Keratinocyte (primary cell): Measurements from ENCODE around the gene CLCN4. TPM values are rescaled to one million over a fixed set of nuclear protein-coding genes. Genes with fewer than 3 reads are reported as not detected.

Source experiments
- DNase-seq: peaks from one replicate; pipeline ENCODE4 v3.0.0-alpha.2; 2011; ENCODE audit warnings: low read depth, missing footprints, low spot score
- FAIRE-seq: peaks from 2 replicates; lab custom pipeline; 2011; peaks lifted over from hg19 to GRCh38; lab: Jason Lieb, UNC
- H2AFZ ChIP-seq: 2 replicates; pipeline ENCODE4 v1.6.0; 2012; ENCODE audit warnings: low read length, control low read depth, inconsistent platforms; ENCODE audit not compliant: control insufficient read depth
- H3K27ac ChIP-seq: 2 replicates; pipeline ENCODE4 v1.5.1; 2011; ENCODE audit warnings: low read length; ENCODE audit not compliant: control insufficient read depth, insufficient read depth
- H3K27me3 ChIP-seq: 3 replicates; pipeline ENCODE4 v1.6.0; 2011; ENCODE audit warnings: low read length; ENCODE audit not compliant: control insufficient read depth, insufficient read depth; ENCODE audit errors: extremely low read depth
- H3K36me3 ChIP-seq, 2 experiments: 2 replicates in 1 of 2; 3 replicates in 1 of 2; pipeline ENCODE4 v1.5.1; 2011; ENCODE audit warnings: low read length in 2 of 2, mild to moderate bottlenecking in 1 of 2; ENCODE audit not compliant: control insufficient read depth in 2 of 2, insufficient read depth in 2 of 2; ENCODE audit errors: extremely low read depth in 1 of 2
- H3K4me1 ChIP-seq: 3 replicates; pipeline ENCODE4 v1.5.1; 2011; ENCODE audit warnings: low read length; ENCODE audit not compliant: control insufficient read depth, insufficient read depth; ENCODE audit errors: extremely low read depth
- H3K4me2 ChIP-seq: 3 replicates; pipeline ENCODE4 v1.6.0; 2011; ENCODE audit warnings: low read depth, low read length; ENCODE audit not compliant: control insufficient read depth, insufficient read depth; ENCODE audit errors: extremely low read depth
- H3K4me3 ChIP-seq, 3 experiments: fragments of 200-600 bp in 1 of 3; sonication (generic) in 1 of 3; 2 replicates in 2 of 3; 3 replicates in 1 of 3; pipeline ENCODE4 v1.5.1; 2011 to 2016; ENCODE audit warnings: low read length in 3 of 3, mild to moderate bottlenecking in 3 of 3, control low read depth in 2 of 3, inconsistent platforms in 1 of 3, low read depth in 1 of 3, mixed read lengths in 1 of 3, mixed run types in 1 of 3, moderate library complexity in 1 of 3; ENCODE audit not compliant: control insufficient read depth in 2 of 3, insufficient read depth in 2 of 3; ENCODE audit errors: extremely low read depth in 1 of 3
- H3K79me2 ChIP-seq: 2 replicates; pipeline ENCODE4 v1.6.0; 2012; ENCODE audit warnings: low read length; ENCODE audit not compliant: control insufficient read depth, insufficient read depth
- H3K9ac ChIP-seq: 3 replicates; pipeline ENCODE4 v1.6.0; 2011; ENCODE audit warnings: low read length; ENCODE audit not compliant: control insufficient read depth, insufficient read depth; ENCODE audit errors: extremely low read depth
- H3K9me1 ChIP-seq: 3 replicates; pipeline ENCODE4 v1.6.0; 2011; ENCODE audit warnings: low read length; ENCODE audit not compliant: control insufficient read depth, insufficient read depth; ENCODE audit errors: extremely low read depth
- H3K9me3 ChIP-seq: 2 replicates; pipeline ENCODE4 v1.5.1; 2012; ENCODE audit warnings: low read depth, low read length; ENCODE audit not compliant: control insufficient read depth
- H4K20me1 ChIP-seq: 3 replicates; pipeline ENCODE4 v1.6.0; 2011; ENCODE audit warnings: low read length; ENCODE audit not compliant: control insufficient read depth, insufficient read depth; ENCODE audit errors: extremely low read depth
- CTCF ChIP-seq, 3 experiments: IDR thresholded peaks in 1 of 3; conservative IDR thresholded peaks in 1 of 3; optimal IDR thresholded peaks in 1 of 3; 2 replicates in 2 of 3; 3 replicates in 1 of 3; pipeline versions ENCODE3 to v1.5.1; 2011; ENCODE audit warnings: low read length in 3 of 3, mild to moderate bottlenecking in 3 of 3, moderate library complexity in 2 of 3, control low read depth in 1 of 3, inconsistent platforms in 1 of 3; ENCODE audit not compliant: insufficient read depth in 2 of 3; ENCODE audit errors: extremely low read depth in 1 of 3
- EZH2 ChIP-seq: IDR thresholded peaks from one replicate; pipeline ENCODE4 v1.6.1; 2012; ENCODE audit warnings: inconsistent platforms, mild to moderate bottlenecking, low read length, moderate library complexity
- dilution Hi-C: fragments of 300-500 bp; cut with MboI; formaldehyde crosslinking; loops from one replicate; pipeline ENCODE4 v1.7.0; 2020; ENCODE audit warnings: low sequenced_read_pairs; ENCODE audit not compliant: extremely low pct_ligation_motif_present
- polyA plus RNA-seq, 5 experiments: library from polyadenylated mRNA; depleted of rRNA in 3 of 5; stranded (reverse) in 3 of 5; stranded (forward) in 1 of 5; unstranded in 1 of 5; fragments of >200 nt; gene quantifications; 1 replicate in 1 of 5; 2 replicates in 3 of 5; 3 replicates in 1 of 5; pipeline versions ENCODE4 v1.2.1 to v1.2.3, GENCODE V29; 2011 to 2012; ENCODE audit warnings: missing spikeins in 2 of 5, low read depth in 1 of 5, low replicate concordance in 1 of 5

CLCN4 gene
- polyA plus RNA-seq, 1 donor (not counting 4 experiments of a cell fraction or from before 2014, with no cell fraction given) = 0.24 TPM

- peaks cover 5% of the 10 kb centered on the region for H3K27me3 ChIP-seq
- no peak overlapping the region for H3K4me2 ChIP-seq
- no peak for FAIRE-seq
- H2AFZ ChIP-seq = no peak overlapping the region
- TF ChIP-seq EZH2 = no peak
- TF ChIP-seq CTCF (optimal IDR thresholded peaks at IDR 0.05 in 1 of 3, IDR thresholded peaks at IDR 0.05 in 1 of 3, conservative IDR thresholded peaks at IDR 0.05 in 1 of 3; ENCODE audit: extremely low read depth in 1 of 3, insufficient read depth in 2 of 3, low read length in 3 of 3) = no peak
- no peak overlapping the region for H3K27ac ChIP-seq
- no peaks in the 10 kb centered on the region for H3K79me2 ChIP-seq
- no peaks in the 10 kb centered on the region for H3K9me1 ChIP-seq
- DNase-seq = no peak
- dilution Hi-C loops = no loop called here
- no peaks in the 10 kb centered on the region for H3K9me3 ChIP-seq
- H4K20me1 ChIP-seq = no peaks in the 10 kb centered on the region
- H3K9ac ChIP-seq = no peak overlapping the region
- H3K4me1 ChIP-seq = peaks cover 7% of the 10 kb centered on the region
- no peak overlapping the region for H3K4me3 ChIP-seq
- H3K36me3 ChIP-seq = no peaks in the 10 kb centered on the region
These were observed 1.6 kb upstream of the CLCN4 start for GRCh38 chrX:10155137-10155536.

GRCh38 chrX:10157032-10157341 lies 212 bp downstream of the CLCN4 start:
- Histone ChIP-seq H3K4me3 (peak overlapping the region in 2 of 3 experiments; percentile 26 to 40), H3K9ac (no peak overlapping the region), H3K9me3 (no peaks in the 10 kb centered on the region), H2AFZ (peak overlapping the region; percentile 23), H3K27ac (no peak overlapping the region), H3K4me2 (peak overlapping the region; percentile 66), H3K9me1 (no peaks in the 10 kb centered on the region), H4K20me1 (no peaks in the 10 kb centered on the region), H3K36me3 (no peaks in the 10 kb centered on the region), H3K79me2 (no peaks in the 10 kb centered on the region), H3K4me1 (peaks cover 7% of the 10 kb centered on the region), H3K27me3 (peaks cover 12% of the 10 kb centered on the region)
- no peak for TF ChIP-seq CTCF (optimal IDR thresholded peaks at IDR 0.05 in 1 of 3, IDR thresholded peaks at IDR 0.05 in 1 of 3, conservative IDR thresholded peaks at IDR 0.05 in 1 of 3; ENCODE audit: extremely low read depth in 1 of 3, insufficient read depth in 2 of 3, low read length in 3 of 3)
- TF ChIP-seq EZH2 = no peak
- DNase-seq (no peak), FAIRE-seq (no peak)
- dilution Hi-C loops = no loop called here
